Spleen (tissue), 7 donors: ENCODE measurements around the gene PRUNE2.

ENCODE experiments used
- CTCF ChIP-seq, 11 experiments: fragments of 200-600 bp in 7 of 11; fragments of 450-650 bp in 4 of 11; sonication (generic) in 4 of 11; IDR thresholded peaks in 8 of 11; conservative IDR thresholded peaks in 3 of 11; 1 replicate in 7 of 11; 2 replicates in 4 of 11; pipeline versions ENCODE4 v1.4.0 to v1.8.0; 2016 to 2021; ENCODE audit warnings: antibody characterized with exemption in 11 of 11, inconsistent platforms in 4 of 11, mild to moderate bottlenecking in 1 of 11
- POLR2AphosphoS5 ChIP-seq, 3 donors: sonication (generic); formaldehyde crosslinking; IDR thresholded peaks; one replicate each; pipeline ENCODE4 v1.5.1; 2017; ENCODE audit warnings: antibody characterized with exemption in 3 of 3
- donor health status: DM: no; HTN: no; CAD: no; lungs with moderate emphysema.
- donor health status: DM: no; HTN: no; CAD: no.
- donor health status: DM: no; HTN: no; CAD: no.

DNA sequence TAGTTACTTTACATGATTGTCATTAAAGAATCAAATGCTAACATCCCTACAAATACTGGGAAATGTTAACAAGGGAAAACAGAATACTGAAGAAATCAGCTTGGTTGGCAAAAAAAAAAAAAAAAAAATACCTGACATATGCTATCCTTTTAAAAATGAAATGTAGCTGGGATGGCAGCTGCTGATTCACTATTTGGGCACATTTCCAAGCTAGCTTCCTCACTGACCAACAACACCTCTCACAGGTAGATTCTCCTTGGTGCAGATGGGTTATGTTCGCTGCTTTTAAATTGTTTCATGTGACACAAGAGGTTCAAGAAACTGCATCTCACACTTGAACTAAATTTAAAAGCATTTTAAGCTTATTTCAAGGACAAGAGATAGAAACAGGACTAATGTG is 6.1 kb upstream of the PRUNE2 start:
- no peak for TF ChIP-seq CTCF (IDR thresholded peaks at IDR 0.05 in 8 of 11, conservative IDR thresholded peaks at IDR 0.05 in 3 of 11)
- TF ChIP-seq POLR2AphosphoS5 (IDR thresholded peaks at IDR 0.05) = no peak
